Fibroblast of lung (primary cell): Measurements from ENCODE around the gene ZNF219. TPM values are rescaled to one million over a fixed set of nuclear protein-coding genes. Genes with fewer than 3 reads are reported as not detected.

Experiments used
- DNase-seq, 2 donors: peaks; one replicate each; pipeline versions ENCODE4 v3.0.0 to v3.0.0-alpha.2; 2010; ENCODE audit warnings: low read depth in 2 of 2
- H2AFZ ChIP-seq: 2 replicates; pipeline ENCODE4 v1.5.1; 2012; ENCODE audit warnings: low read length, control low read depth, inconsistent platforms
- H3K27ac ChIP-seq: 2 replicates; pipeline ENCODE4 v1.5.1; 2011; ENCODE audit warnings: low read length, control low read depth; ENCODE audit not compliant: insufficient read depth
- H3K27me3 ChIP-seq: 2 replicates; pipeline ENCODE4 v1.5.1; 2011; ENCODE audit warnings: mild to moderate bottlenecking, low read length; ENCODE audit not compliant: control insufficient read depth, insufficient read depth
- H3K36me3 ChIP-seq: 2 replicates; pipeline ENCODE4 v1.5.1; 2011; ENCODE audit warnings: low read length; ENCODE audit not compliant: control insufficient read depth, insufficient read depth
- H3K4me1 ChIP-seq: 2 replicates; pipeline ENCODE4 v1.5.1; 2011; ENCODE audit warnings: low read length; ENCODE audit not compliant: control insufficient read depth, insufficient read depth; ENCODE audit errors: extremely low read depth
- H3K4me2 ChIP-seq: 2 replicates; pipeline ENCODE4 v1.5.1; 2011; ENCODE audit warnings: low read length, control low read depth; ENCODE audit not compliant: insufficient read depth; ENCODE audit errors: extremely low read depth
- H3K4me3 ChIP-seq, 4 experiments: fragments of 200-600 bp in 1 of 4; sonication (generic) in 1 of 4; replicated peaks in 1 of 4; 2 replicates each; pipeline ENCODE4 v1.5.1; 2011 to 2016; ENCODE audit warnings: low read length in 4 of 4, low read depth in 3 of 4, mild to moderate bottlenecking in 3 of 4, control low read depth in 2 of 4, inconsistent platforms in 1 of 4, mixed read lengths in 1 of 4; ENCODE audit not compliant: insufficient read depth in 1 of 4; ENCODE audit errors: control extremely low read depth in 1 of 4
- H3K79me2 ChIP-seq: 2 replicates; pipeline ENCODE4 v1.5.1; 2012; ENCODE audit warnings: mild to moderate bottlenecking, low read length, inconsistent platforms; ENCODE audit not compliant: control insufficient read depth, insufficient read depth
- H3K9ac ChIP-seq: 2 replicates; pipeline ENCODE4 v1.5.1; 2011; ENCODE audit warnings: mild to moderate bottlenecking, low read length, control low read depth; ENCODE audit not compliant: insufficient read depth
- H3K9me3 ChIP-seq: 2 replicates; pipeline ENCODE4 v1.5.1; 2012; ENCODE audit warnings: low read depth, low read length; ENCODE audit not compliant: control insufficient read depth, insufficient read depth
- H4K20me1 ChIP-seq: 2 replicates; pipeline ENCODE4 v1.5.1; 2011; ENCODE audit warnings: low read length; ENCODE audit not compliant: control insufficient read depth, insufficient read depth; ENCODE audit errors: extremely low read depth
- EZH2 ChIP-seq: IDR thresholded peaks from 2 replicates; pipeline ENCODE4 v1.5.1; 2012; ENCODE audit warnings: low read length, control low read depth, mild to moderate bottlenecking; ENCODE audit errors: missing control alignments
- polyA plus RNA-seq, 2 donors: library from polyadenylated mRNA; depleted of rRNA in 1 of 2; stranded (reverse) in 1 of 2; unstranded in 1 of 2; fragments of >200 nt; gene quantifications; 2 replicates each; pipeline ENCODE4 v1.2.1, GENCODE V29; 2011 to 2012; ENCODE audit warnings: missing spikeins in 1 of 2
- total RNA-seq: library from RNA; depleted of rRNA; stranded (reverse); fragments of >200 nt; gene quantifications from 2 replicates; pipeline ENCODE4 v1.2.1, GENCODE V29; 2014
- TF ChIP-seq, protein P1 (sequence below), 2 donors: IDR thresholded peaks in 1 of 2; conservative IDR thresholded peaks in 1 of 2; 1 replicate in 1 of 2; 2 replicates in 1 of 2; pipeline ENCODE4 v1.5.1; 2011 to 2012; ENCODE audit warnings: low read length in 2 of 2, control low read depth in 1 of 2, inconsistent platforms in 1 of 2, low read depth in 1 of 2, mild to moderate bottlenecking in 1 of 2

Gene ZNF219
- total and polyA plus RNA-seq, 2 donors (not counting 1 experiment from before 2014, with no cell fraction given), result 2.2 to 4.6 TPM

DNA sequence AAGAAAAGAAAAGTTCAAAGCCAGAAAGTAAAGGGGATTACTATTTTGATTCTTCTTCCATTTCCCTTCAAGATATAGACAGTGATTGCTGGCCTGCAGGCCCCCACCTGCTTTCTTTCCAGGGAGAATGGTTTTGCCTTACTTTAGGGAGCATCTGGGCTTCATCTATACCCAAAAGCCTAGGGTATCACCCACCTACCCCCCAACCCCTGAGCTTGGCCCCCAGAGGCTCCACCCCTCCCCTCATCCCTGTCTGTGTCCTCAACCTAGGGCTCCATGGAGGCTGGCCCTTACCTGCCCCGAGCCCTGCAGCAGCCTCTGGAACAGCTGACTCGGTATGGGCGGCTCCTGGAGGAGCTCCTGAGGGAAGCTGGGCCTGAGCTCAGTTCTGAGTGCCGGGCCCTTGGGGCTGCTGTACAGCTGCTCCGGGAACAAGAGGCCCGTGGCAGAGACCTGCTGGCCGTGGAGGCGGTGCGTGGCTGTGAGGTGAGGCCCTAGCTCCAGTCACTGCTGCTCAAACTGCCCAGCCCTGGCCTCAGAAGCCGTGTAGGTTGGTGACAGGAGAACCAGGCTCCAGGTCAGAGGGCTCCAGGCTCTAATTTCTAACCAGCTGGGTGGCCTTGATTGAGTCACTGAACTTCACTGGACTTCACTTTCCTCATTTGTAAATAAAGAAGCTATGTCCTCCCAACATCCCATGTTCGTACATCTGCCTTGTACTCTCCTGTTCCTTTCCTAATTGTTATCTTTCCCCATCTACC is 14.7 kb downstream of the ZNF219 start:
- Histone ChIP-seq H3K4me2 (no peak overlapping the region), H3K27ac (no peak overlapping the region), H3K4me3 (no peak overlapping the region), H3K4me1 (peaks cover 9% of the 10 kb centered on the region), H3K9me3 (no peaks in the 10 kb centered on the region), H3K36me3 (peaks cover 19% of the 10 kb centered on the region), H3K27me3 (no peaks in the 10 kb centered on the region), H3K79me2 (no peaks in the 10 kb centered on the region), H4K20me1 (no peaks in the 10 kb centered on the region), H3K9ac (no peak overlapping the region), H2AFZ (no peak overlapping the region)
- no peak for TF ChIP-seq EZH2
- TF ChIP-seq, protein P1, sequence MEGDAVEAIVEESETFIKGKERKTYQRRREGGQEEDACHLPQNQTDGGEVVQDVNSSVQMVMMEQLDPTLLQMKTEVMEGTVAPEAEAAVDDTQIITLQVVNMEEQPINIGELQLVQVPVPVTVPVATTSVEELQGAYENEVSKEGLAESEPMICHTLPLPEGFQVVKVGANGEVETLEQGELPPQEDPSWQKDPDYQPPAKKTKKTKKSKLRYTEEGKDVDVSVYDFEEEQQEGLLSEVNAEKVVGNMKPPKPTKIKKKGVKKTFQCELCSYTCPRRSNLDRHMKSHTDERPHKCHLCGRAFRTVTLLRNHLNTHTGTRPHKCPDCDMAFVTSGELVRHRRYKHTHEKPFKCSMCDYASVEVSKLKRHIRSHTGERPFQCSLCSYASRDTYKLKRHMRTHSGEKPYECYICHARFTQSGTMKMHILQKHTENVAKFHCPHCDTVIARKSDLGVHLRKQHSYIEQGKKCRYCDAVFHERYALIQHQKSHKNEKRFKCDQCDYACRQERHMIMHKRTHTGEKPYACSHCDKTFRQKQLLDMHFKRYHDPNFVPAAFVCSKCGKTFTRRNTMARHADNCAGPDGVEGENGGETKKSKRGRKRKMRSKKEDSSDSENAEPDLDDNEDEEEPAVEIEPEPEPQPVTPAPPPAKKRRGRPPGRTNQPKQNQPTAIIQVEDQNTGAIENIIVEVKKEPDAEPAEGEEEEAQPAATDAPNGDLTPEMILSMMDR (conservative IDR thresholded peaks at IDR 0.05 in 1 of 2, IDR thresholded peaks at IDR 0.05 in 1 of 2; ENCODE audit: low read depth in 1 of 2, low read length in 2 of 2), result no peak
- DNase-seq, result no peak

GRCh38 chr14:21081521-21082142 is 16.8 kb downstream of the ZNF219 start:
- H3K36me3 ChIP-seq, result peaks cover 25% of the 10 kb centered on the region
- no peaks in the 10 kb centered on the region for H3K79me2 ChIP-seq
- TF ChIP-seq EZH2, result no peak
- TF ChIP-seq, protein P1 (conservative IDR thresholded peaks at IDR 0.05 in 1 of 2, IDR thresholded peaks at IDR 0.05 in 1 of 2; ENCODE audit: low read depth in 1 of 2, low read length in 2 of 2), result no peak
- no peak for DNase-seq
- no peak overlapping the region for H3K27ac ChIP-seq
- no peaks in the 10 kb centered on the region for H3K27me3 ChIP-seq
- no peak overlapping the region for H3K4me3 ChIP-seq
- no peak overlapping the region for H3K4me2 ChIP-seq
- no peaks in the 10 kb centered on the region for H3K4me1 ChIP-seq
- no peaks in the 10 kb centered on the region for H4K20me1 ChIP-seq
- H3K9me3 ChIP-seq, result no peaks in the 10 kb centered on the region
- no peak overlapping the region for H2AFZ ChIP-seq
- H3K9ac ChIP-seq, result no peak overlapping the region

DNA sequence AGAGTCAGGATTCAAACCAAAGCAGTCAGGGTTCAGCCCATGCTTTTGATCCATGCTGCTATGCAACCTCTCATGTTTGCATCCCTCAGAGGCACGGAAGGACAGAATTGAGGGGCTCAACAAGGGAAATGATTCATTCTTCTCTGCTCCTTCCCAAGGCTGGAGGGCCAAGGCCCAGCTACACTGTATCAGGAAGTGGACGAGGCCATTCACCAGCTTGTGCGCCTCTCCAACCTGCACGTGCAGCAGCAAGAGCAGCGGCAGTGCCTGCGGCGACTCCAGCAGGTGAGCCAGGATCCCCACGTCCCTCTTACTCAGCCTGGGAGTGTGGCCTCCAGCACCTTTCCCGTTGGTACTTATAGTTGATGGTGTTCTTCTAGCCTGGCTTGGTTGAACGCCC is 19.7 kb downstream of the ZNF219 start:
- Histone ChIP-seq H3K36me3 (peaks cover 40% of the 10 kb centered on the region), H4K20me1 (no peaks in the 10 kb centered on the region)

More for the DNA sequence above, 19.7 kb downstream of the ZNF219 start:
- no peaks in the 10 kb centered on the region for H3K27me3 ChIP-seq
- H3K9me3 ChIP-seq, result no peaks in the 10 kb centered on the region
- H3K4me3 ChIP-seq, result no peak overlapping the region
- H3K79me2 ChIP-seq, result peaks cover 2% of the 10 kb centered on the region
- DNase-seq, result no peak
- no peak overlapping the region for H3K9ac ChIP-seq
- no peak overlapping the region for H3K4me2 ChIP-seq
- no peaks in the 10 kb centered on the region for H3K4me1 ChIP-seq
- H3K27ac ChIP-seq, result no peak overlapping the region
- H2AFZ ChIP-seq, result no peak overlapping the region
- TF ChIP-seq, protein P1 (conservative IDR thresholded peaks at IDR 0.05 in 1 of 2, IDR thresholded peaks at IDR 0.05 in 1 of 2; ENCODE audit: low read depth in 1 of 2, low read length in 2 of 2), result no peak
- no peak for TF ChIP-seq EZH2
